Brain microvascular endothelial cell (primary cell): Measurements from ENCODE around the gene SLC6A16.
"Not testable (repeated sequence)": the region's sequence is repeated elsewhere in the genome, so short reads cannot be mapped to it uniquely, and the experiment has no call there.

ENCODE experiments used
- DNase-seq: peaks from one replicate; pipeline ENCODE4 v3.0.0-alpha.2; 2020
- H3K27ac ChIP-seq: fragments of 250-450 bp; sonication (Bioruptor Pico); 2 replicates; pipeline ENCODE4 v1.5.1; 2020; ENCODE audit warnings: mild to moderate bottlenecking, moderate library complexity
- H3K27me3 ChIP-seq: fragments of 250-450 bp; sonication (Bioruptor Pico); replicated peaks from 2 replicates; pipeline ENCODE4 v1.5.1; 2020; ENCODE audit warnings: mild to moderate bottlenecking
- H3K36me3 ChIP-seq: fragments of 250-450 bp; sonication (Bioruptor Pico); replicated peaks from 2 replicates; pipeline ENCODE4 v1.5.1; 2020; ENCODE audit warnings: mild to moderate bottlenecking
- H3K4me3 ChIP-seq: 2 replicates; pipeline ENCODE4 v1.5.1; 2011; ENCODE audit warnings: low read depth, mild to moderate bottlenecking, control low read depth, low read length, moderate library complexity
- CTCF ChIP-seq: IDR thresholded peaks from 2 replicates; pipeline ENCODE4 v1.5.1; 2011; ENCODE audit warnings: low read depth, mild to moderate bottlenecking, moderate library complexity, low read length, control low read depth, inconsistent platforms; ENCODE audit errors: missing control alignments
- in situ Hi-C: cut with HindIII; loops from 2 replicates; pipeline ENCODE4 v1.10.0; 2017; ENCODE audit warnings: low sequenced_read_pairs, low pct_ligation_motif_present

The SLC6A16 gene

GRCh38 chr19:49324801-49325576 is at the start of gene SLC6A16:
SLC6A16 (minus strand) TSS chr19:49325191; CDS start chr19:49311347, 13,844 bp downstream.
- in situ Hi-C loops = no loop called here
- TF ChIP-seq CTCF = no peak
- Histone ChIP-seq H3K4me3 (no peak within 1 kb of the TSS), H3K36me3 (no peaks in the 10 kb centered on the region), H3K27me3 (no peaks in the 10 kb centered on the region), H3K27ac (no peak within 1 kb of the TSS)
- DNase-seq = no peak

GRCh38 chr19:49373174-49373573 is 48.2 kb upstream of the SLC6A16 start:
- H3K27me3 ChIP-seq, DNase-seq, H3K27ac ChIP-seq, in situ Hi-C loops, H3K36me3 ChIP-seq, H3K4me3 ChIP-seq: not testable (repeated sequence)

- H3K4me3 ChIP-seq = no peak overlapping the region
- in situ Hi-C loops = no loop called here
- no peak overlapping the region for H3K27ac ChIP-seq
- peaks cover 3% of the 10 kb centered on the region for H3K27me3 ChIP-seq
- TF ChIP-seq CTCF = no peak
- H3K36me3 ChIP-seq = no peaks in the 10 kb centered on the region
- DNase-seq = no peak
Measured at GRCh38 chr19:49371184-49371583, 46.2 kb upstream of the SLC6A16 start.

GRCh38 chr19:49368711-49369358 is 43.8 kb upstream of the SLC6A16 start:
- H3K27ac ChIP-seq = no peak overlapping the region
- TF ChIP-seq CTCF = no peak
- in situ Hi-C loops = no loop called here
- no peak overlapping the region for H3K4me3 ChIP-seq
- H3K27me3 ChIP-seq = no peaks in the 10 kb centered on the region
- no peak for DNase-seq
- H3K36me3 ChIP-seq = no peaks in the 10 kb centered on the region

- in situ Hi-C loops = no loop called here
- Histone ChIP-seq H3K27ac (no peak overlapping the region), H3K27me3 (no peaks in the 10 kb centered on the region), H3K4me3 (no peak overlapping the region), H3K36me3 (no peaks in the 10 kb centered on the region)
- no peak for DNase-seq
- no peak for TF ChIP-seq CTCF
Measured at GRCh38 chr19:49366110-49366509, 41.1 kb upstream of the SLC6A16 start.

- TF ChIP-seq CTCF = no peak
- H3K27me3 ChIP-seq = no peaks in the 10 kb centered on the region
- H3K4me3 ChIP-seq = peak overlapping the region; percentile 30
- DNase-seq = no peak
- in situ Hi-C loops = no loop called here
- peaks cover 4% of the 10 kb centered on the region for H3K36me3 ChIP-seq
- peak overlapping the region; percentile 20 for H3K27ac ChIP-seq
Measured at GRCh38 chr19:49364083-49364737, 39.2 kb upstream of the SLC6A16 start.
